Activated T-helper 9 cell treated with anti-CD3 and anti-CD28 coated beads, Interleukin-2, amount 50 U/mL, for 16 hours (primary cell): Measurements from ENCODE around the gene OR13J1.
A peak's percentile ranks its signal among the peaks of the same experiment; 100 is the strongest.

Experiments
- DNase-seq: peaks from one replicate; pipeline ENCODE4 v3.0.0-alpha.2; 2020; ENCODE audit warnings: low read depth

The OR13J1 gene

GRCh38 chr9:35834260-35835215 lies 35.7 kb downstream of the OR13J1 start:
- no peak for DNase-seq

- DNase-seq, result no peak
Measured at GRCh38 chr9:35832814-35833213, 37.4 kb downstream of the OR13J1 start.

- no peak for DNase-seq
Measured at GRCh38 chr9:35831040-35831439, 39.2 kb downstream of the OR13J1 start.

GRCh38 chr9:35829764-35830096 lies 40.5 kb downstream of the OR13J1 start:
- no peak for DNase-seq

GRCh38 chr9:35829084-35829763 lies 41.0 kb downstream of the OR13J1 start, which contains the start of gene TMEM8B:
Gene TMEM8B (plus strand): TSS chr9:35829228. CDS start chr9:35829448, 220 bp downstream.
- peak; percentile 95 for DNase-seq

- no peak for DNase-seq
Measured at GRCh38 chr9:35828716-35829083, 41.5 kb downstream of the OR13J1 start, which contains the start of gene FAM221B. Gene FAM221B (minus strand): TSS chr9:35828732. CDS start chr9:35826161, 2,571 bp downstream.

GRCh38 chr9:35827486-35827885 lies 42.7 kb downstream of the OR13J1 start:
- no peak for DNase-seq

- no peak for DNase-seq
Measured at GRCh38 chr9:35826071-35826701, 44.0 kb downstream of the OR13J1 start.

GRCh38 chr9:35822926-35823325 lies 47.3 kb downstream of the OR13J1 start:
- no peak for DNase-seq

- DNase-seq, result no peak
Measured at GRCh38 chr9:35820076-35820475, 50.1 kb downstream of the OR13J1 start.
